22Rv1 (cell line): ENCODE measurements around the gene PFDN6.

Source experiments
- ZFX ChIP-seq: fragments of 450-650 bp; IDR thresholded peaks from 2 replicates; pipeline ENCODE4 v1.6.1; 2017; ENCODE audit warnings: antibody characterized with exemption, borderline replicate concordance
- TF ChIP-seq, protein P1 (sequence below): fragments of 450-650 bp; IDR thresholded peaks from 2 replicates; pipeline ENCODE4 v1.5.1; 2017; ENCODE audit warnings: mild to moderate bottlenecking

DNA sequence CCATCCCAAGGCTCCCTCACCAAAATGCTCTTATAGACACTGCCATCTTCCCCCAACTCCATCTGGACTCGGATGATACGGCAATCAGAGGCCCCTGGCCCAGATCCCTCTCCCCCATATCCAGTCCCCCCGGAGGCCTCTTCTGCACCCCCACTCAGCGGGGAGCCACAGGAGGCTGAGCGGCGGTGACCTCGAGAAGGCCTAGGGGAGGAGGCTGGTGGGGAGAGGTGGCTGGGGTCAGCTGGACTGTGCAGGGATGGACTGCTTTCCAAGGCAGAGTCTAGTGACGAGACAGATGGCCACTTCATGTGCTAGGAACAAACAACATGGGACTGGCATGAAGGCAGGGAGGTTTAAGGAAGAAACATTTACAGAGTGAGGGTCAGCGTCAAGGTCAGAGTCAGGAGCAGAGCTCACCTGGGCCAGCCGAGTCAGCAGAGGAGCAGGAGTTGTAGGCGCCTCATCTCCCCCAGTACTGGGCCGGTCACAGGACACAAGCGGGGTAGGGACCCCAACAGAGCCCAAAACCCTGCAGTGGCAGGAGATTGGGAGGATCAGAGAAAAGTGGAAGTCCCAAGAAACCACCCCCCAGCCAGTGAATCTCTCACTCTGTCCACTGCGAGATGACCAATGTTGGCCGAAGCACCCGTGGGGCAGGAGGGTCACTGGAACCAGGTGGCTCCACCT is 3.7 kb downstream of the PFDN6 start:
- TF ChIP-seq, protein P1, sequence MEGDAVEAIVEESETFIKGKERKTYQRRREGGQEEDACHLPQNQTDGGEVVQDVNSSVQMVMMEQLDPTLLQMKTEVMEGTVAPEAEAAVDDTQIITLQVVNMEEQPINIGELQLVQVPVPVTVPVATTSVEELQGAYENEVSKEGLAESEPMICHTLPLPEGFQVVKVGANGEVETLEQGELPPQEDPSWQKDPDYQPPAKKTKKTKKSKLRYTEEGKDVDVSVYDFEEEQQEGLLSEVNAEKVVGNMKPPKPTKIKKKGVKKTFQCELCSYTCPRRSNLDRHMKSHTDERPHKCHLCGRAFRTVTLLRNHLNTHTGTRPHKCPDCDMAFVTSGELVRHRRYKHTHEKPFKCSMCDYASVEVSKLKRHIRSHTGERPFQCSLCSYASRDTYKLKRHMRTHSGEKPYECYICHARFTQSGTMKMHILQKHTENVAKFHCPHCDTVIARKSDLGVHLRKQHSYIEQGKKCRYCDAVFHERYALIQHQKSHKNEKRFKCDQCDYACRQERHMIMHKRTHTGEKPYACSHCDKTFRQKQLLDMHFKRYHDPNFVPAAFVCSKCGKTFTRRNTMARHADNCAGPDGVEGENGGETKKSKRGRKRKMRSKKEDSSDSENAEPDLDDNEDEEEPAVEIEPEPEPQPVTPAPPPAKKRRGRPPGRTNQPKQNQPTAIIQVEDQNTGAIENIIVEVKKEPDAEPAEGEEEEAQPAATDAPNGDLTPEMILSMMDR, result no peak
- no peak for TF ChIP-seq ZFX
